Lower leg skin (tissue), 4 donors: ENCODE measurements around the gene DLX2. TPM values are rescaled to one million over a fixed set of nuclear protein-coding genes. Genes with fewer than 3 reads are reported as not detected.
A peak's percentile ranks its signal among the peaks of the same experiment; 100 is the strongest.
"Not testable (repeated sequence)": the region's sequence is repeated elsewhere in the genome, so short reads cannot be mapped to it uniquely, and the experiment has no call there.

Experiments used
- DNase-seq, 2 donors: peaks; one replicate each; pipeline ENCODE4 v3.0.0-alpha.2; 2019; ENCODE audit warnings: low spot score in 2 of 2
- H3K4me3 ChIP-seq: fragments of 200-600 bp; sonication (generic); 2 replicates; pipeline ENCODE4 v1.5.1; 2017; ENCODE audit warnings: mild to moderate bottlenecking, low read depth; ENCODE audit not compliant: poor library complexity, severe bottlenecking
- CTCF ChIP-seq, 3 donors: fragments of 450-650 bp; IDR thresholded peaks; one replicate each; pipeline ENCODE4 v1.5.1; 2016; ENCODE audit warnings: antibody characterized with exemption in 3 of 3, mild to moderate bottlenecking in 3 of 3, moderate library complexity in 2 of 3
- POLR2A ChIP-seq, 2 donors: fragments of 450-650 bp; IDR thresholded peaks; one replicate each; pipeline ENCODE4 v1.6.1; 2016 to 2017; ENCODE audit warnings: antibody characterized with exemption in 2 of 2, mild to moderate bottlenecking in 1 of 2, moderate library complexity in 1 of 2
- WGBS, 2 donors: methylation state at CpG; one replicate each; pipeline ENCODE4 v1.1.5; 2018; 5-methylcytosine and 5-hydroxymethylcytosine counted together
- intact Hi-C: fragments of 100-400 bp; cut with DNase I; formaldehyde crosslinking; loops from one replicate; pipeline ENCODE4 v1.15.0; 2023; ENCODE audit warnings: low total_unique reads
- total RNA-seq, 4 donors: library from RNA; depleted of rRNA; stranded (reverse); fragments of >200 nt; gene quantifications; one replicate each; pipeline ENCODE4 v1.1.0, GENCODE V29; 2016

DLX2 gene
- total RNA-seq, 4 donors from 2014 or later: 0.17 to 0.42 (median 0.19) TPM; not detected in 1

- no peak overlapping the region for H3K4me3 ChIP-seq
- TF ChIP-seq CTCF (IDR thresholded peaks at IDR 0.05): no peak
- intact Hi-C loops: no loop called here
- no peak for DNase-seq
These were observed 16.4 kb upstream of the DLX2 start for GRCh38 chr2:172119089-172119488.

- 90 to 93% methylated on average over 5 of the region's 5 CpGs for WGBS, 2 donors
- intact Hi-C loops: no loop called here
- no peak overlapping the region for H3K4me3 ChIP-seq
- peak in 1 of 2 donors; percentile 57 for DNase-seq
- TF ChIP-seq POLR2A (IDR thresholded peaks at IDR 0.05) (no peak), CTCF (IDR thresholded peaks at IDR 0.05) (no peak)
These were observed 13.4 kb upstream of the DLX2 start for GRCh38 chr2:172116107-172116506.

- DNase-seq: no peak
- no peak overlapping the region for H3K4me3 ChIP-seq
- WGBS, 2 donors: 93 to 96% methylated on average over 3 of the region's 3 CpGs
- intact Hi-C loops: no loop called here
- TF ChIP-seq CTCF (IDR thresholded peaks at IDR 0.05): no peak
- TF ChIP-seq POLR2A (IDR thresholded peaks at IDR 0.05): no peak
These were observed 11.9 kb upstream of the DLX2 start for GRCh38 chr2:172114579-172114978.

GRCh38 chr2:172114176-172114575 is 11.5 kb upstream of the DLX2 start:
- WGBS, 2 donors: 92 to 94% methylated on average over 6 of the region's 6 CpGs
- intact Hi-C loops, H3K4me3 ChIP-seq: not testable (repeated sequence)
- DNase-seq: peak in 1 of 2 donors; percentile 23

- no peak for DNase-seq
- TF ChIP-seq CTCF (IDR thresholded peaks at IDR 0.05): no peak
- no peak for TF ChIP-seq POLR2A (IDR thresholded peaks at IDR 0.05)
- H3K4me3 ChIP-seq: no peak overlapping the region
- intact Hi-C loops: no loop called here
- WGBS, 2 donors: 42 to 44% methylated on average over 2 of the region's 2 CpGs
These were observed 10.9 kb upstream of the DLX2 start for GRCh38 chr2:172113617-172114016.

- 61 to 62% methylated on average over 29 of the region's 31 CpGs for WGBS, 2 donors
- intact Hi-C loops: loop anchor here (10.0 kb wide), 1 partner anchor 405 kb away; no protein-coding TSS in a partner anchor
- H3K4me3 ChIP-seq: no peak overlapping the region
- TF ChIP-seq POLR2A (IDR thresholded peaks at IDR 0.05) (no peak), CTCF (IDR thresholded peaks at IDR 0.05) (no peak)
- peak in 1 of 2 donors; percentile 80 for DNase-seq
These were observed 7.5 kb upstream of the DLX2 start for GRCh38 chr2:172109988-172110811.
